Stimulated activated CD4-positive, alpha-beta T cell treated with anti-CD3 and anti-CD28 coated beads, Interleukin-1b, Interleukin-23, amount 100 ng/mL, for 1 hour (primary cell): Measurements from ENCODE around the gene CEP95.

ENCODE experiments used
- DNase-seq, 2 donors: peaks; one replicate each; pipeline ENCODE4 v3.0.0-alpha.2; 2020; ENCODE audit warnings: low read depth in 2 of 2

CEP95 gene

DNA sequence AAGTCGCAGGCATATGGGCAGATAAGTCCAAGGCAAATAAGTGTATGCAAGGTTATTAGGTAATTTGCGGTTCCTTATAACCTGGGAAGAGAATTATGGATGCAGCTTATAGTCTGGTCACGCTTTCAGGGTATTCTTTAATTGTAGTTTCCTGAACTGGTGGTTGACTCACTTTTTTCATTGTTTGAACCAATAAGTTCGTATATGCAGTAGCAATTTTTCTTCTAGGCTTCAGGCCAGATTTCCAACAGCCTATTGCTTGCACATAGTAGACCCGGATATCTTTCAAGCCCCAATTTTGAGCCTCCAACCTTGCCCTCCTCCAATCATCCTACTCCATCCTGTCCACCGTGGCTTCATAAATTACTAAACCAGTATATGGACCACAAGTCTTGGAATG, 12.8 kb downstream of the CEP95 start:
- DNase-seq: no peak

- DNase-seq: no peak
These were observed 13.6 kb downstream of the CEP95 start for GRCh38 chr17:64520359-64520758.

- no peak for DNase-seq
These were observed 21.1 kb downstream of the CEP95 start for GRCh38 chr17:64527914-64528313.

- no peak for DNase-seq
These were observed 22.4 kb downstream of the CEP95 start for GRCh38 chr17:64529221-64529620.

GRCh38 chr17:64531955-64532371, 25.2 kb downstream of the CEP95 start:
- no peak for DNase-seq

DNA sequence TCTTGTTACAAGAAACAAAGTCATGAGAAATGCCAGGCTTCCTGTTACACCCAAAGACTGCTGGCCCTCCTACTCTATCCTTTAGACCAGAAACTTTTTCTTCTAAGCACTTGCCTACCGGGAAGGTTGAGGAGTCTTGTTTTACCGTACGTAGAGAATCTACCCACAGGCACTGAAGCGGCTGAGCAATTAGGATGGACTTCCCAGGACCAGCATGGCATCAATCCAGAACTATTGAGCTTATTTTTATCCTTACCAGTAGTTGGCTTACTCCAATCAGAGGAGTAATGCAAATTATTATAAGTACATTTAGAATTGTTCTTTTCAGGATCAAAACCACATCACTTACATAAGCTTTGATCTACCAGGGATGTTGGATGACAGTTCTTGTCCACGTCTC, 25.6 kb downstream of the CEP95 start:
- no peak for DNase-seq

GRCh38 chr17:64533784-64534183, 27.0 kb downstream of the CEP95 start:
- DNase-seq: no peak

GRCh38 chr17:64534187-64534586, 27.4 kb downstream of the CEP95 start:
- no peak for DNase-seq

DNA sequence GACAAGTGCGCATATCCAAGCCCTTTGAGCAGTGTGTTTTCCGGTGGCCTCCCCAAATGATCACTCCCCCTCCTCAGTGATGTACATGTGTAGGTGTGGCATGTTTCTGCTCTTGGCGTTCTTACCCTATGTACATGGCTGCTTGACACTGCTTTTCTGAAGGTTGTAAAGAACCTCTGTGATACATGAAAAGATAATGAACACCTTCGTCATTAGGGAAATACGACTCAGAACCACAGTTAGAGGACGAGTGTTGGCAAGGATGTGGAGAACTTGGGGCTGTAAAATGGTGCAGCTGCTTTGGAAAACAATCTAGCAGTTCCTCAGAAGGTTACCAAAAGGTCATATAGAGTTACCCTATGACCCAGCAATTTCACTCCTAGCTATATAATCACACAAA, 28.6 kb downstream of the CEP95 start:
- no peak for DNase-seq

DNA sequence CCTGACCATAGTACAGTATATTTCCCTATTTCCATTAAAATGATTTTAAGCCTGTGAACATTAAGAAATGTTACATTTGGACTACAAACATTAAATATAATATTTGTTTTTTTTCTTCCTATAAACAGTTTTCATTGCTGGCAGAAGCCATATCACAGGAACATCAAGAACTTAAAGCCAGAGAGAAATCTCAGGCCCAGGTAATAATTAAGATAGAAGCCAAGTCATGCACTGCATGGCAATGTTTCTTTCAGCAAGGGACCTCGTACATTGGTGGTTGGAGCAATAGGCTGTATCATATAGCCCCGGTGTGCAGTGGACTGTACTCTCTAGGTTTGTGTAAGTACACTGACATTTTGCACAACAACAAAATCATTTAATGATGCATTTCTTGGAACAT, 30.1 kb downstream of the CEP95 start:
- DNase-seq: no peak

- no peak for DNase-seq
These were observed 30.7 kb downstream of the CEP95 start for GRCh38 chr17:64537488-64537887.

DNA sequence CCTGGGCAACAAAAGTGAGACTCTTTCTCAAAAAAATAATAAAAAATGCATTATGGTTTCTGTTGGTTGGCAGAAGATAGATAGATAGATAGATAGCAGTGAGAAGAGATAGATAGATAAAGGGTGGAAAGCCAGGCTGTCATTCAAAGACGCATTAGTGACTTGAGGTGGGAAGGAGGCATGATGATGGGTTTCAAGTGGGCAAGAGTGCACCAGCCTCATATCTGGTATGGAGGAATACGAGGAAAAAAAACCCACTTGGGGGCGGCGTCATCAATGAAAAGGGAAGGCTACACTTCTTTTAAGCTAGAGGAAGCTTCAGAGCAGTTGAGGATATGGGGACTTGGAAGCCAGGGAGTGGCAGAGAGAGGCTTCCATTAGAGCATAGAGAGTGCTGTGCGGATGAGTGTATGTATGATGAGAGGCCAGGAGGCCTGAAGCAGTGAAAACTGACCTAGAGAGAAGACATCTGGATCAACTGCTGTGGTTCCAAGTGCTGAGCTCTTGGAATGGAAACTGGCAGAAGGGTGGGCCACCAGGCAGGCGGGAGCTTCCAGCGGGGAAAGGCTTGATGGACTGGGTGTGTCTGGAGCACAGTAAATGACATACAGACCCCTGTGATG, 31.8 kb downstream of the CEP95 start:
- DNase-seq: no peak

DNA sequence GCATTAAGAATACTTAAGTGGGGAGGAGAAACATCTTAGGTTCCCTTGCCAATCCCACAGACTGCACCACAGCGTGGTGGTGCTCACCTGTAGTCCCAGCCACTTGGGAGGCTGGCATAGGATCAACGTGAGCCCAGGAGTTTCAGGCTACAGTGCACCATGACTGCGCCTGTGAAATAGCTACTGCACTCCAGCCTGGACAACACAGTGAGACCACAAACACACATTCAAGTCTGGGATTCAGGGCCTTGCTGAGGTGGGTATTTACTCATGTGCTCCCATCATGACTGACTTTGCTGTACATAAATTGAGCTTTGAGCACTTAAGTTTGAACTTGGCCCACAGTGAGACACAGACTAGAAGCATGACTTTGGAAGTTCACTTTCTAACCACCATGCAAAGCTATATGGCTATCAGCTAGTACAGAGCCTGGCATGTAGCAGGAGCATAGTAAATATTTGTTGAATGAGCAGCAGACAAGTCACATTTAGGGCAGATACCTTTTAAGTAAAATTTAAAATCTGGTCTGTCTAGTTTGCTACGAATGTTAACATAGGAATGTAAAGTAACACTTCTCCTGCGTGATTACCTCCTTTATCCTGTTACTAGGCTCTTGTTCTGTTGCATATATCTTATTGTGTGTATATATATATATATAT, 33.5 kb downstream of the CEP95 start:
- no peak for DNase-seq

GRCh38 chr17:64544742-64545141, 38.0 kb downstream of the CEP95 start:
- DNase-seq: no peak

DNA sequence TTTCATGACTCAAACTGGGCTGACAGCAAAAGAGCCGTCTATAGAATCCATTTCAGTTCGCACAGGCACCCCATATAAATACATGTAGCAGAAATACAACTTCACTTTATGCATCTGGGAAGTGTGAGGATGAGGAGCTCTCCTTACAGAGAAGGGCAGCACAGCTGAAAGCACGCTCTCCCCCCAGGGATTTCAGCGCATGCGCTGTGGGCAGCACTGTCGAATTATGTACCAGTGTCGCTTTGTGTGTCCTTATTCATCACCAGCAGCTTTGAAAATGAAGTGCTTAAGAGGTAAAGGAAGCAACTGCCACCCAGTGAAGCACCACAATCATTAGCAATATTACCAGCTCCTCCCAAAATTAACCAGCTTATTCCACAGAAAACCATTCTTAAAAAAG, 39.9 kb downstream of the CEP95 start:
- no peak for DNase-seq

DNA sequence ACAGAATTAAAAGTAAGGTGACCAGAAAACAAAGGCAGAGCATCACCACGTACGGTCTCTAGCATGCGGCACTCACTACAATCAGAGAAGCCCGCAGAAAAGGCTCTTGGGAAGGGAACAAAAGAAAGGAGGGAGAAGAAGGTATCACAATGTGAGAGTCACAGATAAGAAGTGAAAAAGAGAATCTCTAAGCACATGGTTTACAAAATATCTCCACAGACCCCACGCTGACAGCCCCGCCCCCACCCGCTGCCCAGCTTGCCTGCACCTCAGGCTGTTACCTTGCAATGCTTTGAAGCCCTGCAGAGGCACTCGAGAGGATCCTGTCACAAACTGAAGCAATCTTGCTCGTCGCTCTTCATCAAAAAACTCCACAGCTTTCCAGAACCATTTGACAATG, 40.5 kb downstream of the CEP95 start:
- no peak for DNase-seq

DNA sequence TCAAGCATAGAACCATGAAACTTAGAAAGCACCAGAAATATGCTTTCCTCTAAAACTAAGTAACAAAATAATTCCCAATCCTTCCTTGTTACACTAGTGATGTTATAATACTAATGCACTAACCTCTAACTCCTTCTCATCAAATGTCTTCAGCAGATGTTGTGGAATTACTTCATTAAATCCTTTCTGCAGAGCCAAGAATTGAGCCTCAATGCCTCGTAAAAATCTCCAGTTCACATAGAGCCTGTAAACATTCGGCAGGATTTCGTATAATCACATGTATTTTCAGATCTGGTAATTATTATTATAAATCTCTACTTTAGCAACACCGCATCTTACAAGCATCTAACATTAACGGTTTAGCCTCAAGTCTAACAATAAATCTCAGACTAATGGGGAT, 44.7 kb downstream of the CEP95 start:
- no peak for DNase-seq

DNA sequence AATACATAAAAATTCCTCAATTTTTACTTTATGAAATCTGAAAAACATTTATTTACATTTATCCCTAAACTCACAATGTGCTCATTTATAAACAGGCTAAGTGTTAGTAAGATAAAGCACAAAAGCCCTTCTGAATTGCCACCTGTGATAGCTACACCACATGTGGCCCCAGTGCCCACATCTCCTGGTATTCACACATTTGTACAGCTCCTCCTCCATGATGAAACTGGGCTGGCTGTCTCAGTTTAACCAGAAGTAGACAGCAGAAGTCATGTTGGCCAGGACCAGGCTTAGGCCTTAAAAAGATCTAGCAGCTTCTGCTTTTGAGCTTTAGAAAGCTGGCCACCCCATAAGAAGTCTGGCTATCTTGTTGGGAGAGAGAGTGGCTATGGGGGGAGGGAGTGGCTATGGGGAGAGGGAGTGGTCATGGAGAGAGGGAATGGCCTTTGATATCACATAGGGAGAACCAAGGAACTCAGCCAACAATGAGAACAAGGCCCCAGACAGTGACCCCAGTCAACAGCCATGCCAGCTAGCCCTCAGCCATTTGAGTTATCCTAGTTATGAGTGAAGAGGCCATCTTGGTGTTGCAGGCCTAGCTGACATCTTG, 47.4 kb downstream of the CEP95 start:
- no peak for DNase-seq

- DNase-seq: no peak
These were observed 48.5 kb downstream of the CEP95 start for GRCh38 chr17:64555281-64555680.

DNA sequence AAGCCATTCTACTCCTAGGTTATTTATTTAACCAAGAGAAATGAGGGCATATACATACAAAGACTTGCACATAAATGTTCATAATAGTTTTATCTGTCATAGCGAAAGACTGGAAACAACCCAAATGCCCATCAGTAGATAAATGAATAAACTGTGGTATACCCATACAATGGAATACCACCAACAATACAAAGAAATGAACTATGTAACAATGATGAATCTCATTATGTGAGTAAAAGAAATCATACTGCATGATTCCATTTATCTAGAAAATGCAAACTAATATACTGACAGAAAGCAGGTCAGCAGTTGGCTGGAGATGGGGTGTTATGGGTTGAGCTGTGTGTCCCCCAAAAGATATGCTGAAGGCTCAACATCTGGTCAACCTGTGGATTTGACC, 57.3 kb downstream of the CEP95 start:
- DNase-seq: no peak

GRCh38 chr17:64565563-64565962, 58.8 kb downstream of the CEP95 start:
- DNase-seq: no peak

GRCh38 chr17:64571746-64572145, 65.0 kb downstream of the CEP95 start:
- DNase-seq: no peak

DNA sequence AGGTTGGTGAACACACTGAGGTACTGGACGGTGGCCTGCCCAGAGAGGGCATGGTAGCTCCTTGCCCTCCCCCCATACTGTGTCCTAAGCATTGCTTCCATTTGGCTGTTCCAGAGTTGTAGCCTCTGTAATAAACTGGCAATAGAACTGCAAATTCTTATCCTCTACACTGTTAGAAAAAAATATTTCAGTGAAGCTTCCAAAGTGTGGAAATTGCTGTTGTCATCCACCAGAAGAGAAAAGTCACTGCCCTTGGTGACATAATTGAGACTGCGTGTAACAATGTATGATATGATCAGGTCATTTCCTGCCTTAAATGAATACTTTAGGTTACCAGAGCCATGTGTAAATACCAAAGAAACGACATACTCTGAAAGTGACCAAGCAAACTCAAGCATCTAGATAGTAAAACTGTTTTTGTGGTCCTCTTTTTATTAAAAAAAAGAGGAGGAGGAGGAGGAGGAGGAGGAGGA, 65.9 kb downstream of the CEP95 start:
- no peak for DNase-seq
